Psoas muscle (tissue), 8 donors: Measurements from ENCODE around the gene CDH4. TPM values are rescaled to one million over a fixed set of nuclear protein-coding genes. Genes with fewer than 3 reads are reported as not detected.
A peak's percentile ranks its signal among the peaks of the same experiment; 100 is the strongest.
"Not testable (repeated sequence)": the region's sequence is repeated elsewhere in the genome, so short reads cannot be mapped to it uniquely, and the experiment has no call there.

Source experiments
- ATAC-seq, 4 donors: fragments of 200-7000 bp; cut with Tn5 transposase; one replicate each; pipeline ENCODE4 v1.9.1; 2020; ENCODE audit warnings: moderate library complexity in 3 of 4, mild to moderate bottlenecking in 2 of 4
- DNase-seq, 2 donors: peaks; one replicate each; pipeline ENCODE4 v3.0.0-alpha.2; 2020
- H3K27ac ChIP-seq: fragments of 200-600 bp; one replicate; pipeline ENCODE4 v1.8.0; 2022
- H3K27me3 ChIP-seq, 3 donors: fragments of 200-600 bp in 1 of 3; one replicate each; pipeline versions ENCODE4 v1.6.1 to v1.8.0; 2013 to 2022; ENCODE audit warnings: low read length in 2 of 3, mild to moderate bottlenecking in 2 of 3, moderate library complexity in 1 of 3; ENCODE audit not compliant: insufficient read depth in 3 of 3
- H3K36me3 ChIP-seq, 2 donors: fragments of 200-600 bp in 1 of 2; one replicate each; pipeline versions ENCODE4 v1.6.1 to v1.8.0; 2013 to 2022; ENCODE audit warnings: low read depth in 1 of 2, mild to moderate bottlenecking in 1 of 2, moderate library complexity in 1 of 2; ENCODE audit not compliant: insufficient read depth in 1 of 2
- H3K4me1 ChIP-seq: fragments of 200-600 bp; one replicate; pipeline ENCODE4 v1.8.0; 2022
- H3K4me3 ChIP-seq: fragments of 200-600 bp; one replicate; pipeline ENCODE4 v1.8.0; 2022; ENCODE audit warnings: mild to moderate bottlenecking
- H3K9me3 ChIP-seq: fragments of 200-600 bp; one replicate; pipeline ENCODE4 v1.8.0; 2022
- WGBS, 3 donors: extraction: QIAGEN DNeasy Blood & Tissue Kit; methylation state at CpG; one replicate each; pipeline versions ENCODE4 v1.1.6 to v1.1.7; 2013; 5-methylcytosine and 5-hydroxymethylcytosine counted together
- intact Hi-C, 2 donors: fragments of 100-400 bp; cut with DNase I; formaldehyde crosslinking; loops; one replicate each; pipeline versions ENCODE4 v1.11.0 to v1.14.2; 2022
- polyA plus RNA-seq, 3 donors: library from polyadenylated mRNA; stranded (reverse); fragments of 200-250 nt; gene quantifications; one replicate each; pipeline ENCODE4 v1.2.3, GENCODE V29; 2013
- total RNA-seq, 4 donors: library from RNA; stranded (reverse); fragmentation: NEBNext Ultra II Directional in 2 of 4; extraction: Animal tissue kit (Norgen Biotek cat#: 25700) in 2 of 4; gene quantifications; one replicate each; pipeline versions ENCODE4 v1.2.1 to v1.2.4, GENCODE V29; 2021 to 2023
- TF ChIP-seq, protein P1 (sequence below): fragments of 200-600 bp; IDR thresholded peaks from one replicate; pipeline ENCODE4 v1.8.0; 2022; ENCODE audit warnings: antibody characterized with exemption
- donor health status: healthy with polysubstance abuse.
- donor health status: DM: no; HTN: no; CAD: no; lungs with moderate emphysema.
- donor health status: Bipolar disorder and iron deficiency.
- donor health status: healthy.
- donor health status: DM: yes; HTN: yes; CAD: no.
- donor health status: DM: no; HTN: no; CAD: no.
- donor health status: DM: no; HTN: no; CAD: no.
- donor health status: DM: yes; HTN: yes; CAD: no.

CDH4 gene
- total and polyA plus RNA-seq, 7 donors, result 0.26 to 1.0 (median 0.34) TPM

DNA sequence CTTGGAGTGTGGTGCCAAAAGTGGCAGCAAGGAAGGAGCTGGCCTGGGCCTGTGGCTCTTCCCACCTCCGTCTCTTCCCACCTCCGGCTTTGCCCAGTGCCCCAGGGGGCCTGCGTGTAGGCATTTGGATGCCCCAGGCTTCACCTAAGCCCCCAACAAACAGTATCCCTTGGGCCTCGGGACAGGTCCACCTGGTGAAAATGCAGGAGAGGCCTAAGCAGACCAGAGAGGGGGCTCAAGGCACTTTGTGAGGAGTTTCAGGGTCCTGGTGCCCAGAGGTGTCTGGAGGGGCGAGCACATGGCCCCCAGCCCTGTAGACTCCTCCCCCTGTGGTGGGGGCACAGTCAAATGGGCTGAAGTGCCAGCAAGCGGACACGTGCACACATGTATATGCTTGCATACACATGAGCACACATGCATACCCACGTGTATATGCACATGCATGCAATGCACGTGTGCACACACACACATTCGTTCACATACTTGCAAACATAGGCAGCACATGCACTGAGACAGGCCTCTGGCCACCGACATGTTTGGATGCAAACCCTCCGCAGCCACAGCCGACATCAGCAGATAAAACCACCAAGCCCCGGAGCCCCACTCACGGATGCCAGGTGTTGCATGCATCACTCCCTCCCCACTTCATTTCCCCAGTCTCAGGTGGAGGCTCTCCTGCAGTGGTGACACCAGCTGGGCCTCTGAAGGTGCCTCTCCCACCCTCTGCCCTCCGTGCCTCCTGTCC is 689.1 kb downstream of the CDH4 start:
- Histone ChIP-seq H3K9me3 (no peaks in the 10 kb centered on the region), H3K27me3 (no peaks in the 10 kb centered on the region), H3K4me1 (no peaks in the 10 kb centered on the region), H3K4me3 (no peak overlapping the region), H3K36me3 (no peaks in the 10 kb centered on the region), H3K27ac (no peak overlapping the region)
- DNase-seq (peak in 1 of 2 donors; percentile 42), ATAC-seq (no peak)
- TF ChIP-seq, protein P1, sequence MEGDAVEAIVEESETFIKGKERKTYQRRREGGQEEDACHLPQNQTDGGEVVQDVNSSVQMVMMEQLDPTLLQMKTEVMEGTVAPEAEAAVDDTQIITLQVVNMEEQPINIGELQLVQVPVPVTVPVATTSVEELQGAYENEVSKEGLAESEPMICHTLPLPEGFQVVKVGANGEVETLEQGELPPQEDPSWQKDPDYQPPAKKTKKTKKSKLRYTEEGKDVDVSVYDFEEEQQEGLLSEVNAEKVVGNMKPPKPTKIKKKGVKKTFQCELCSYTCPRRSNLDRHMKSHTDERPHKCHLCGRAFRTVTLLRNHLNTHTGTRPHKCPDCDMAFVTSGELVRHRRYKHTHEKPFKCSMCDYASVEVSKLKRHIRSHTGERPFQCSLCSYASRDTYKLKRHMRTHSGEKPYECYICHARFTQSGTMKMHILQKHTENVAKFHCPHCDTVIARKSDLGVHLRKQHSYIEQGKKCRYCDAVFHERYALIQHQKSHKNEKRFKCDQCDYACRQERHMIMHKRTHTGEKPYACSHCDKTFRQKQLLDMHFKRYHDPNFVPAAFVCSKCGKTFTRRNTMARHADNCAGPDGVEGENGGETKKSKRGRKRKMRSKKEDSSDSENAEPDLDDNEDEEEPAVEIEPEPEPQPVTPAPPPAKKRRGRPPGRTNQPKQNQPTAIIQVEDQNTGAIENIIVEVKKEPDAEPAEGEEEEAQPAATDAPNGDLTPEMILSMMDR, result no peak
- WGBS, 3 donors, result 79 to 83% (median 81%) methylated on average over 16 of the region's 16 CpGs
- intact Hi-C loops, result no loop called here

DNA sequence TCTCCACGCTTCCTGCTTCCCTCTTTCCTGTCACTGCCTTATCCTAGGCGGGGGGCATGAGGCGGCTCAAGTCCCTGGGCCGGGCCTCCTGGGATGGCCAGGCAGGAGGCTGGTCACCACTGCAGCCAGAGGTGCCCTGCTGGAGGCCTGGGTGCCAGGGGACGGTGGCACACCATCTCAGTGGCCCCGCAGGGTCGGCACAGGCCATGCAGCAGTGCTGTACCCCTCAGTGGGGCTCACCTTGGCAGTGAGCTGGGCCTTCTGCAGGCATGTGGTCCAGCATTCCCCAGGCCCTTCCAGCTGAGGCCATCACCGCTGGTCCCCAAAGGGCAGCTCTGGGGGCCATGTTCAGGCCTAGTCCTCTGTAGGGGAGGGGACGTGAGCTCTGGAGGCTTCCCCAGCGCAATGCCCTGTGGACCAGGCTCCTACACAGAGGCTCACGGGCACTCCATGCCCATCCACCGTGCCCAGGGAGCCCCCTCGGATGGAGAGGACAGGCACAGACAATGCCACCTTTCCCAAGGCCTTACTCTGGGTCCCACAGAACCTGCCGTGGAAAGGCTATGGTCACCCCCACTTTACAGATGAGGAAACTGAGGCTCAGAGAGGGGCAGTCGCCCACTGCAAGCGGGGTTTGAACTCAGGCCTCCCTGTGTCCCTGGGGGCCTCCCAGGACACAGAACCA is 689.8 kb downstream of the CDH4 start:
- intact Hi-C loops, result no loop called here
- no peaks in the 10 kb centered on the region for H3K36me3 ChIP-seq
- H3K9me3 ChIP-seq, result no peaks in the 10 kb centered on the region
- no peaks in the 10 kb centered on the region for H3K4me1 ChIP-seq
- TF ChIP-seq, protein P1, result no peak
- WGBS, 3 donors, result 90 to 95% (median 90%) methylated on average over 16 of the region's 16 CpGs
- peak in 1 of 2 donors; percentile 32 for DNase-seq
- no peaks in the 10 kb centered on the region for H3K27me3 ChIP-seq
- peak in 1 of 4 donors; percentile 48 for ATAC-seq
- H3K4me3 ChIP-seq, result no peak overlapping the region
- no peak overlapping the region for H3K27ac ChIP-seq

DNA sequence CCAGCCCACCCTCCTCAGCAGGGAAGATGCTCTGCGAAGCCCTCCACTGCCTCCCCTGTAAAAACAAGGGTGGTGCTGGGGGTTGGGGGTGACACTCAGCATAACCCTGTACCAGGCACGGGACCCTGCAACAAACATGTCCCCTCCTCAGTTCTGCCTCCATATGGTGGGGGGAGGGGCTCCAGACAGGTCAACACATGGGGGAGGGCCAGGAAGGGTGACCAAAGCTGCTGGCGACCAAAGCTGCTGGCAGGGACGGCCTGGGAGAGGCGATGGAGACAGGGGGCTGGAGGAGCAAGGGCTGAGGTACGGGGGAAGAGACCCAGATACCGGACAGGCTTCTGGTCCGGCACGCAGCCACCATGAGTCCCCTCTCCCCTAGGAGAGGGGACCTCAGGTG is 690.5 kb downstream of the CDH4 start:
- intact Hi-C loops, result no loop called here
- no peaks in the 10 kb centered on the region for H3K4me1 ChIP-seq
- H3K4me3 ChIP-seq, result no peak overlapping the region
- ATAC-seq, result no peak
- DNase-seq, result peak in 1 of 2 donors; percentile 21
- TF ChIP-seq, protein P1, result no peak
- H3K27ac ChIP-seq, result no peak overlapping the region
- no peaks in the 10 kb centered on the region for H3K9me3 ChIP-seq
- H3K36me3 ChIP-seq, result no peaks in the 10 kb centered on the region
- 76 to 86% (median 84%) methylated on average over 8 to 9 of the region's 9 CpGs for WGBS, 3 donors
- H3K27me3 ChIP-seq, result no peaks in the 10 kb centered on the region

DNA sequence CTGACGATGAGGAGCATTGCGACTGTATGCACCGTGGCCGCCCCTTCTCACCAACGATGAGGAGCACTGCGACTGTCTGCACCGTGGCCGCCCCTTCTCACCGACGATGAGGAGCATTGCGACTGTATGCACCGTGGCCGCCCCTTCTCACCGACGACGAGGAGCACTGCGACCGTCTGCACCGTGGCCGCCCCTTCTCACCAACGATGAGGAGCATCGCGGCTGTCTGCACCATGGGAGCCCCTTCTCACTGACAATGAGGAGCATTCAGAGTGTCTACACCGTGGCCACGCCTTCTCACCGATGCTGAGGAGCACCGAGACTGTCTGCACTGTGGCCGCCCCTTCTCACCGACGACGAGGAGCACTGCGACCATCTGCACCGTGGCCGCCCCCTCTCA is 692.9 kb downstream of the CDH4 start:
- H3K27ac ChIP-seq, H3K4me3 ChIP-seq, H3K9me3 ChIP-seq, H3K36me3 ChIP-seq, H3K4me1 ChIP-seq, ATAC-seq, DNase-seq, H3K27me3 ChIP-seq, intact Hi-C loops: not testable (repeated sequence)
- 82 to 94% (median 86%) methylated on average over 5 to 13 of the region's 34 CpGs for WGBS, 3 donors

DNA sequence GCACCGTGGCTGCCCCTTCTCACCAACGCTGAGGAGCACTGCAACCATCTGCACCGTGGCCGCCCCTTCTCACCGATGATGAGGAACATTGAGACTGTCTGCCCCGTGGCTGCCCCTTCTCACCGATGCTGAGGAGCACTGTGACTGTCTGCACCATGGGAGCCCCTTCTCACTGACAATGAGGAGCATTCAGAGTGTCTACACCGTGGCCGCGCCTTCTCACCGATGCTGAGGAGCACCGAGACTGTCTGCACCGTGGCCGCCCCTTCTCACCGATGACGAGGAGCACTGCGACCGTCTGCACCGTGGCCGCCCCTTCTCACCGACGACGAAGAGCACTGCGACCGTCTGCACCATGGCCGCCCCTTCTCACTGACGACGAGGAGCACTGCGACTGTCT is 693.4 kb downstream of the CDH4 start:
- H3K36me3 ChIP-seq, H3K4me3 ChIP-seq, intact Hi-C loops, ATAC-seq, H3K9me3 ChIP-seq, H3K27ac ChIP-seq, H3K4me1 ChIP-seq, H3K27me3 ChIP-seq: not testable (repeated sequence)
- WGBS, 3 donors, result 60 to 77% (median 72%) methylated on average over 3 to 21 of the region's 29 CpGs
- DNase-seq, result peak in 1 of 2 donors; percentile 19

DNA sequence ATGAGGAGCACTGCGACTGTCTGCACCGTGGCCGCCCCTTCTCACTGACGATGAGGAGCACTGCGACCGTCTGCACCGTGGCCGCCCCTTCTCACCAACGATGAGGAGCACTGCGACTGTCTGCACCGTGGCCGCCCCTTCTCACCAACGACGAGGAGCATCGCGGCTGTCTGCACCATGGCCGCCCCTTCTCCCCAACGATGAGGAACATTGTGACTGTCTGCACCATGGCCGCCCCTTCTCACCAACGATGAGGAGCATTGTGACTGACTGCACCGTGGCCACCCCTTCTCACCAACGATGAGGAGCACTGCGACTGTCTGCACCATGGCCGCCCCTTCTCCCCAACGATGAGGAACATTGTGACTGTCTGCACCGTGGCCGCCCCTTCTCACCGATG is 696.0 kb downstream of the CDH4 start:
- WGBS, 3 donors, result 84 to 87% (median 85%) methylated on average over 21 to 24 of the region's 28 CpGs
- ATAC-seq, H3K9me3 ChIP-seq, intact Hi-C loops, H3K36me3 ChIP-seq, H3K27ac ChIP-seq, H3K4me3 ChIP-seq, DNase-seq, H3K4me1 ChIP-seq, H3K27me3 ChIP-seq: not testable (repeated sequence)
